ENCODE results near the gene CCR5.
A peak's percentile ranks its signal among the peaks of the same experiment; 100 is the strongest.
"Not testable (repeated sequence)": the region's sequence is repeated elsewhere in the genome, so short reads cannot be mapped to it uniquely, and the experiment has no call there.

CCR5 gene

GRCh38 chr3:46370839-46371518 lies at the start of gene CCR5:
Gene CCR5 (plus strand): TSS chr3:46370946. CDS start chr3:46372903, 1,957 bp downstream.
- no peak for DNase-seq

GRCh38 chr3:46321461-46322104 lies 49.2 kb upstream of the CCR5 start:
- DNase-seq: peak; percentile 42 to 43

GRCh38 chr3:46324036-46324435 lies 46.7 kb upstream of the CCR5 start:
- DNase-seq: no peak

- no peak for DNase-seq
Measured at GRCh38 chr3:46325645-46326300, 45.0 kb upstream of the CCR5 start.

- DNase-seq: not testable (repeated sequence)
Measured at GRCh38 chr3:46330676-46331075, 40.1 kb upstream of the CCR5 start.

GRCh38 chr3:46334741-46335478 lies 35.8 kb upstream of the CCR5 start:
- DNase-seq: no peak

GRCh38 chr3:46335541-46335940 lies 35.2 kb upstream of the CCR5 start:
- DNase-seq: no peak

GRCh38 chr3:46337911-46338310 lies 32.8 kb upstream of the CCR5 start:
- DNase-seq: no peak

- DNase-seq: no peak
Measured at GRCh38 chr3:46338840-46339239, 31.9 kb upstream of the CCR5 start.

GRCh38 chr3:46344476-46344875 lies 26.3 kb upstream of the CCR5 start:
- no peak for DNase-seq

- no peak for DNase-seq
Measured at GRCh38 chr3:46348823-46349482, 21.8 kb upstream of the CCR5 start.

GRCh38 chr3:46349484-46350261 lies 21.1 kb upstream of the CCR5 start:
- peak; percentile 49 to 67 for DNase-seq

GRCh38 chr3:46350262-46350565 lies 20.5 kb upstream of the CCR5 start:
- DNase-seq: no peak

- no peak for DNase-seq
Measured at GRCh38 chr3:46351646-46352045, 19.1 kb upstream of the CCR5 start.

- no peak for DNase-seq
Measured at GRCh38 chr3:46353090-46353489, 17.7 kb upstream of the CCR5 start.

- peak; percentile 16 to 25 for DNase-seq
Measured at GRCh38 chr3:46353647-46354410, 16.9 kb upstream of the CCR5 start, which contains the start of gene CCR2. Gene CCR2 (plus strand): TSS chr3:46354111. CDS start chr3:46357528, 3,417 bp downstream.

- no peak for DNase-seq
Measured at GRCh38 chr3:46354478-46354877, 16.3 kb upstream of the CCR5 start.

GRCh38 chr3:46354984-46355383 lies 15.8 kb upstream of the CCR5 start:
- no peak for DNase-seq

GRCh38 chr3:46356276-46356675 lies 14.5 kb upstream of the CCR5 start:
- no peak for DNase-seq

GRCh38 chr3:46356909-46357308 lies 13.8 kb upstream of the CCR5 start:
- DNase-seq: no peak

GRCh38 chr3:46358466-46358865 lies 12.3 kb upstream of the CCR5 start:
- DNase-seq: no peak
